ENCODE data around the gene MTFP1. TPM values are rescaled to one million over a fixed set of nuclear protein-coding genes. Genes with fewer than 3 reads are reported as not detected.
A peak's percentile ranks its signal among the peaks of the same experiment; 100 is the strongest.

Gene MTFP1
- total and polyA plus RNA-seq, 9 of the 15 experiments (the other 6 are each of a cell fraction or from before 2014, with no cell fraction given), result 10.7 to 52.0 (median 30.1) TPM

DNA sequence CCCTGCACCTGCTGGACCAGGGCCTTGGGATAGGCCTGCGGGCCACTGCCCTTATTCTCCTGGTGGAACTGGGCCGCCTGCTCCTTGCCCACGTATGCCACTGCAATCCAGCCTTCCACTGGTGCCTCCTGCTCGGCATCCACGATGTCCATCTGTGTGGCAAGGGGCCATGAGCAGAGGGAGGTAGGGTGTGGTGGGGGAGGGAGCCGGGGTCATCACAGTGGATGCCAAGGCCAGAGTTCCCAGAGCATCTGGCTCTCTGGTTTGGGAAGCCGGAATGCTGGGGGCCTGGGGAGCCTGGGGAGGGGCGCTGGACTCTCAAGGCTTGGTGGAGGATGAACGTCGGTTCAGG lies 39.0 kb upstream of the MTFP1 start:
- Histone ChIP-seq H3K36me3 (ENCODE audit: control insufficient read depth, insufficient read depth, low read length) (no peaks in the 10 kb centered on the region), H3K9ac (ENCODE audit: insufficient read depth in 1 of 2, low read depth in 2 of 2, low read length in 2 of 2) (peak overlapping the region; percentile 41 to 90; a peak in 3 of 4 replicates), H3K27ac (ENCODE audit: extremely low read depth, low read depth, low read length) (no peak overlapping the region), H3K4me3 (peak overlapping the region; percentile 48), H3K4me2 (ENCODE audit: insufficient read depth, low read length) (peak overlapping the region; percentile 65), H3K4me1 (replicated peaks in 1 of 2; ENCODE audit: control insufficient read depth in 2 of 2, insufficient read depth in 2 of 2, low read length in 2 of 2) (peaks cover 10 to 24% of the 10 kb centered on the region in 2 experiments; a peak in 4 of 5 replicates), H3K9me1 (ENCODE audit: control insufficient read depth, insufficient read depth, low read length) (no peaks in the 10 kb centered on the region), H2AFZ (ENCODE audit: low read depth, low read length) (peak overlapping the region; percentile 68), H3K27me3 (ENCODE audit: control insufficient read depth in 2 of 2, insufficient read depth in 2 of 2, low read length in 2 of 2) (no peaks in the 10 kb centered on the region), H3K79me2 (ENCODE audit: control insufficient read depth, insufficient read depth, low read length) (no peaks in the 10 kb centered on the region), H4K20me1 (replicated peaks; ENCODE audit: control insufficient read depth, insufficient read depth, low read length) (no peaks in the 10 kb centered on the region), H3K9me3 (replicated peaks; ENCODE audit: control insufficient read depth, insufficient read depth, low read depth, low read length) (peaks cover 8% of the 10 kb centered on the region; the same call in 1 of the 2 replicates)
- ChIA-PET CTCF (ENCODE audit: low intra/inter-chr PET ratio) (interaction anchor here (1.2 to 2.4 kb wide), 3 partner anchors 99 to 124 kb away, joined by 7 to 31 read pairs (median 16); no protein-coding TSS in a partner anchor), POLR2A (interaction anchor here (1.1 kb wide), 1 partner anchor 10 kb away, joined by 4 read pairs; no protein-coding TSS in a partner anchor)
- FAIRE-seq (no peak), ATAC-seq (no peak), DNase-seq (ENCODE audit: extremely low read depth in 1 of 4, low spot score in 3 of 4) (no peak)
- intact Hi-C loops (cut with micrococcal nuclease) (loop anchor here (5.0 kb wide), 1 partner anchor 279 kb away; no protein-coding TSS in a partner anchor), in situ Hi-C loops (cut with MboI) (loop anchor here (25.0 kb wide), 1 partner anchor 274 kb away; no protein-coding TSS in a partner anchor)
- no TSS peak for BruUV-seq (replicated peaks)
- TF ChIP-seq, protein P1, sequence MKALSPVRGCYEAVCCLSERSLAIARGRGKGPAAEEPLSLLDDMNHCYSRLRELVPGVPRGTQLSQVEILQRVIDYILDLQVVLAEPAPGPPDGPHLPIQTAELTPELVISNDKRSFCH (CRISPR knock-in tag; IDR thresholded peaks at IDR 0.05), result no peak
- TF ChIP-seq, protein P1 (tag; IDR thresholded peaks at IDR 0.05), result no peak
- no peak for TF ChIP-seq ZNF408 (CRISPR knock-in tag; IDR thresholded peaks at IDR 0.05; ENCODE audit: low read depth)
- no peak for TF ChIP-seq TEAD4 (IDR thresholded peaks at IDR 0.05; ENCODE audit: low read length)
- no peak for TF ChIP-seq TEAD4 (CRISPR knock-in tag; IDR thresholded peaks at IDR 0.05; ENCODE audit: borderline replicate concordance)
- TF ChIP-seq HSF4 (CRISPR knock-in tag; IDR thresholded peaks at IDR 0.05; ENCODE audit: borderline replicate concordance), result no peak
- TF ChIP-seq NR1H2 (CRISPR knock-in tag; IDR thresholded peaks at IDR 0.05), result no peak
- TF ChIP-seq, protein P2, sequence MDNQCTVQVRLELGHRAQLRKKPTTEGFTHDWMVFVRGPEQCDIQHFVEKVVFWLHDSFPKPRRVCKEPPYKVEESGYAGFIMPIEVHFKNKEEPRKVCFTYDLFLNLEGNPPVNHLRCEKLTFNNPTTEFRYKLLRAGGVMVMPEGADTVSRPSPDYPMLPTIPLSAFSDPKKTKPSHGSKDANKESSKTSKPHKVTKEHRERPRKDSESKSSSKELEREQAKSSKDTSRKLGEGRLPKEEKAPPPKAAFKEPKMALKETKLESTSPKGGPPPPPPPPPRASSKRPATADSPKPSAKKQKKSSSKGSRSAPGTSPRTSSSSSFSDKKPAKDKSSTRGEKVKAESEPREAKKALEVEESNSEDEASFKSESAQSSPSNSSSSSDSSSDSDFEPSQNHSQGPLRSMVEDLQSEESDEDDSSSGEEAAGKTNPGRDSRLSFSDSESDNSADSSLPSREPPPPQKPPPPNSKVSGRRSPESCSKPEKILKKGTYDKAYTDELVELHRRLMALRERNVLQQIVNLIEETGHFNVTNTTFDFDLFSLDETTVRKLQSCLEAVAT (IDR thresholded peaks at IDR 0.05), result no peak
- no peak for TF ChIP-seq MCM7 (IDR thresholded peaks at IDR 0.05)
- TF ChIP-seq SREBF2 (CRISPR knock-in tag; IDR thresholded peaks at IDR 0.05), result no peak
- no peak for TF ChIP-seq ZNF696 (CRISPR knock-in tag; conservative IDR thresholded peaks at IDR 0.05)
- WGBS (ENCODE audit: insufficient coverage, low coverage, missing lambda C conversion rate), result 65% methylated on average over 5 of the region's 10 CpGs
